CD14-positive monocyte (primary cell): ENCODE data around the gene FDPS. TPM values are rescaled to one million over a fixed set of nuclear protein-coding genes. Genes with fewer than 3 reads are reported as not detected.

ENCODE experiments used
- DNase-seq, 3 donors: peaks; one replicate each; pipeline ENCODE4 v3.0.0-alpha.2; 2011 to 2022
- H2AFZ ChIP-seq: 2 replicates; pipeline ENCODE4 v1.6.0; 2012; ENCODE audit warnings: mild to moderate bottlenecking, low read depth, low read length, inconsistent platforms; ENCODE audit not compliant: insufficient read depth, poor library complexity, severe bottlenecking
- H3K27ac ChIP-seq, 2 donors: 1 replicate in 1 of 2; 2 replicates in 1 of 2; pipeline ENCODE4 v1.5.1; 2012 to 2013; ENCODE audit warnings: low read length in 2 of 2, control low read depth in 1 of 2, inconsistent platforms in 1 of 2, low read depth in 1 of 2, mild to moderate bottlenecking in 1 of 2
- H3K27me3 ChIP-seq, 2 donors: one replicate each; pipeline versions ENCODE4 v1.6.0 to v1.6.1; 2011 to 2013; ENCODE audit warnings: low read length in 2 of 2; ENCODE audit not compliant: control insufficient read depth in 2 of 2, insufficient read depth in 2 of 2
- H3K36me3 ChIP-seq, 2 donors: replicated peaks in 1 of 2; 1 replicate in 1 of 2; 2 replicates in 1 of 2; pipeline versions ENCODE4 v1.5.1 to v1.6.1; 2012 to 2013; ENCODE audit warnings: low read length in 2 of 2, control low read depth in 1 of 2, inconsistent platforms in 1 of 2, mild to moderate bottlenecking in 1 of 2; ENCODE audit not compliant: insufficient read depth in 2 of 2, control insufficient read depth in 1 of 2
- H3K4me1 ChIP-seq, 2 donors: 1 replicate in 1 of 2; 2 replicates in 1 of 2; pipeline versions ENCODE4 v1.5.1 to v1.6.1; 2012 to 2013; ENCODE audit warnings: low read length in 2 of 2, control low read depth in 1 of 2, inconsistent platforms in 1 of 2, mild to moderate bottlenecking in 1 of 2, moderate library complexity in 1 of 2; ENCODE audit not compliant: insufficient read depth in 2 of 2, control insufficient read depth in 1 of 2
- H3K4me2 ChIP-seq: replicated peaks from 2 replicates; pipeline ENCODE3; 2012; ENCODE audit warnings: low read length, moderate library complexity, mild to moderate bottlenecking; ENCODE audit not compliant: poor library complexity, severe bottlenecking; ENCODE audit errors: extremely low read depth
- H3K4me3 ChIP-seq, 3 experiments: fragments of 200-600 bp in 1 of 3; sonication (generic) in 1 of 3; replicated peaks in 1 of 3; 1 replicate in 2 of 3; 2 replicates in 1 of 3; pipeline ENCODE4 v1.5.1; 2011 to 2013; ENCODE audit warnings: low read length in 3 of 3, mild to moderate bottlenecking in 3 of 3, control low read depth in 2 of 3, low read depth in 2 of 3, inconsistent platforms in 1 of 3, moderate library complexity in 1 of 3
- H3K79me2 ChIP-seq: 2 replicates; pipeline ENCODE4 v1.6.0; 2012; ENCODE audit warnings: mild to moderate bottlenecking, control low read depth, inconsistent platforms, low read length, moderate library complexity; ENCODE audit not compliant: insufficient read depth
- H3K9ac ChIP-seq: 2 replicates; pipeline ENCODE4 v1.6.0; 2017; ENCODE audit warnings: low read length, mild to moderate bottlenecking; ENCODE audit not compliant: insufficient read depth, poor library complexity, severe bottlenecking
- H3K9me3 ChIP-seq, 2 donors: replicated peaks in 1 of 2; 1 replicate in 1 of 2; 2 replicates in 1 of 2; pipeline versions ENCODE4 v1.5.1 to v1.6.1; 2012 to 2013; ENCODE audit warnings: low read length in 2 of 2, control low read depth in 1 of 2; ENCODE audit not compliant: control insufficient read depth in 1 of 2, insufficient read depth in 1 of 2
- H4K20me1 ChIP-seq: 2 replicates; pipeline ENCODE4 v1.6.0; 2012; ENCODE audit warnings: mild to moderate bottlenecking, low read length, control low read depth, moderate library complexity; ENCODE audit not compliant: insufficient read depth
- H3K27ac Mint-ChIP-seq, 7 donors: one replicate each; pipeline ENCODE4 v1.8.0; 2020; ENCODE audit warnings: mild to moderate bottlenecking in 7 of 7, mixed read lengths in 7 of 7, moderate library complexity in 6 of 7, inconsistent platforms in 2 of 7
- H3K27me3 Mint-ChIP-seq, 3 donors: one replicate each; pipeline ENCODE4 v1.8.0; 2021 to 2022; ENCODE audit warnings: low read depth in 3 of 3, mild to moderate bottlenecking in 3 of 3, mixed read lengths in 3 of 3, moderate library complexity in 3 of 3, inconsistent platforms in 1 of 3
- H3K36me3 Mint-ChIP-seq, 2 donors: one replicate each; pipeline ENCODE4 v1.8.0; 2020; ENCODE audit warnings: mixed read lengths in 2 of 2, inconsistent platforms in 1 of 2, mild to moderate bottlenecking in 1 of 2
- H3K4me1 Mint-ChIP-seq: one replicate; pipeline ENCODE4 v1.8.0; 2020; ENCODE audit warnings: mild to moderate bottlenecking, mixed read lengths
- H3K4me3 Mint-ChIP-seq, 2 donors: one replicate each; pipeline ENCODE4 v1.8.0; 2020; ENCODE audit warnings: mild to moderate bottlenecking in 2 of 2, mixed read lengths in 2 of 2, moderate library complexity in 1 of 2
- H3K9me3 Mint-ChIP-seq, 7 donors: one replicate each; pipeline ENCODE4 v1.8.0; 2020 to 2022; ENCODE audit warnings: mixed read lengths in 7 of 7, mild to moderate bottlenecking in 6 of 7, moderate library complexity in 6 of 7, inconsistent platforms in 2 of 7
- WGBS: methylation state at CpG from one replicate; pipeline ENCODE4 v1.1.5; 2013; ENCODE audit warnings: missing lambda C conversion rate; ENCODE audit not compliant: insufficient coverage; 5-methylcytosine and 5-hydroxymethylcytosine counted together
- intact Hi-C, 2 donors: fragments of 100-400 bp; cut with micrococcal nuclease; formaldehyde crosslinking; loops; one replicate each; pipeline versions ENCODE4 v1.15.0 to v1.15.1; 2023
- polyA plus RNA-seq, 3 donors: library from polyadenylated mRNA; depleted of rRNA in 1 of 3; unstranded in 2 of 3; stranded (reverse) in 1 of 3; fragments of 300-500 nt in 2 of 3; fragments of >200 nt in 1 of 3; fragmentation: Illumina TruSeq in 2 of 3; gene quantifications; 1 replicate in 2 of 3; 2 replicates in 1 of 3; pipeline ENCODE4 v1.2.3, GENCODE V29; 2012 to 2021
- TF ChIP-seq, protein P1 (sequence below): fragments of 200-600 bp; IDR thresholded peaks from one replicate; pipeline ENCODE4 v1.8.0; 2022; ENCODE audit warnings: antibody characterized with exemption, mild to moderate bottlenecking

FDPS gene
- polyA plus RNA-seq, 3 donors: 92.5 to 123 (median 117) TPM

DNA sequence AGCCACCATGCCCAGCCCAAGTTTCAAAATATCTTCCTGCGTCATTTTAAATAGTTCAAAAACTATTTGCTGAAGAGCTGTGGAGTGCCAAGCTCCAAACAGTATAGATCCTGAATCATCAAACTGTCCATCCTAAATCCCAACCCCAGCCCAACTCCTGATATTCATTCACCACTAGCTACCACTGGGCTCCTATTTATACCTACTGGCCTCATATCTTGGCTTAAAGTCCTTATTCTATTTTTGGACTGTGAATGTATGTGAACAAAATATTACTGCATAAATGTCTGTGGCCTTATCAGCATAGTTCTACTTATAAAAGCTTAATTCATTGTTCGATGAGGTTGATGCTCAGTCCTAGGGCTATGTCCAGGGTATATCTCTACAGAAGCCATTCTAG, 41.3 kb upstream of the FDPS start:
- TF ChIP-seq, protein P1, sequence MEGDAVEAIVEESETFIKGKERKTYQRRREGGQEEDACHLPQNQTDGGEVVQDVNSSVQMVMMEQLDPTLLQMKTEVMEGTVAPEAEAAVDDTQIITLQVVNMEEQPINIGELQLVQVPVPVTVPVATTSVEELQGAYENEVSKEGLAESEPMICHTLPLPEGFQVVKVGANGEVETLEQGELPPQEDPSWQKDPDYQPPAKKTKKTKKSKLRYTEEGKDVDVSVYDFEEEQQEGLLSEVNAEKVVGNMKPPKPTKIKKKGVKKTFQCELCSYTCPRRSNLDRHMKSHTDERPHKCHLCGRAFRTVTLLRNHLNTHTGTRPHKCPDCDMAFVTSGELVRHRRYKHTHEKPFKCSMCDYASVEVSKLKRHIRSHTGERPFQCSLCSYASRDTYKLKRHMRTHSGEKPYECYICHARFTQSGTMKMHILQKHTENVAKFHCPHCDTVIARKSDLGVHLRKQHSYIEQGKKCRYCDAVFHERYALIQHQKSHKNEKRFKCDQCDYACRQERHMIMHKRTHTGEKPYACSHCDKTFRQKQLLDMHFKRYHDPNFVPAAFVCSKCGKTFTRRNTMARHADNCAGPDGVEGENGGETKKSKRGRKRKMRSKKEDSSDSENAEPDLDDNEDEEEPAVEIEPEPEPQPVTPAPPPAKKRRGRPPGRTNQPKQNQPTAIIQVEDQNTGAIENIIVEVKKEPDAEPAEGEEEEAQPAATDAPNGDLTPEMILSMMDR: no peak
- no peak for DNase-seq
- H3K79me2 ChIP-seq: peaks cover 27% of the 10 kb centered on the region
- Mint-ChIP-seq H3K27me3 (no peaks in the 10 kb centered on the region), H3K9me3 (no peaks in the 10 kb centered on the region), H3K4me3 (no peak overlapping the region), H3K36me3 (peaks cover 79 to 81% of the 10 kb centered on the region in 2 donors), H3K4me1 (peaks cover 9% of the 10 kb centered on the region), H3K27ac (peak overlapping the region in 2 of 7 donors; percentile 3 to 15)
- no peak overlapping the region for H3K9ac ChIP-seq
- intact Hi-C loops: no loop called here
- peaks cover 67 to 83% of the 10 kb centered on the region in 2 donors for H3K36me3 ChIP-seq
- no peak overlapping the region for H2AFZ ChIP-seq
- no peaks in the 10 kb centered on the region for H3K9me3 ChIP-seq
- no peak overlapping the region for H3K27ac ChIP-seq
- peaks cover 35% of the 10 kb centered on the region for H4K20me1 ChIP-seq
- peaks cover 9 to 13% of the 10 kb centered on the region in 2 donors for H3K4me1 ChIP-seq
- 100% methylated on average over 1 of the region's 2 CpGs for WGBS
- H3K4me3 ChIP-seq: no peak overlapping the region
- H3K27me3 ChIP-seq: no peaks in the 10 kb centered on the region
- no peak overlapping the region for H3K4me2 ChIP-seq

GRCh38 chr1:155268630-155269029, 40.0 kb upstream of the FDPS start:
- Histone ChIP-seq H3K79me2 (peaks cover 34% of the 10 kb centered on the region), H3K4me3 (no peak overlapping the region), H3K4me2 (no peak overlapping the region), H3K9me3 (no peaks in the 10 kb centered on the region), H4K20me1 (peaks cover 40% of the 10 kb centered on the region), H3K4me1 (peaks cover 10 to 17% of the 10 kb centered on the region in 2 donors), H3K27me3 (no peaks in the 10 kb centered on the region), H3K27ac (no peak overlapping the region), H2AFZ (no peak overlapping the region), H3K36me3 (peaks cover 63 to 75% of the 10 kb centered on the region in 2 donors), H3K9ac (no peak overlapping the region)
- Mint-ChIP-seq H3K9me3 (no peaks in the 10 kb centered on the region), H3K4me3 (no peak overlapping the region), H3K27me3 (no peaks in the 10 kb centered on the region), H3K27ac (no peak overlapping the region), H3K4me1 (peaks cover 10% of the 10 kb centered on the region), H3K36me3 (peaks cover 71 to 75% of the 10 kb centered on the region in 2 donors)
- TF ChIP-seq, protein P1: no peak
- no peak for DNase-seq
- 99% methylated on average over 14 of the region's 21 CpGs for WGBS
- intact Hi-C loops: no loop called here
